ENCODE results near the gene ZNF205. TPM values are rescaled to one million over a fixed set of nuclear protein-coding genes. Genes with fewer than 3 reads are reported as not detected.

Gene ZNF205
- total and polyA plus RNA-seq, 2 of the 13 experiments (the other 11 are each of a cell fraction or from before 2014, with no cell fraction given): 5.8 to 10.2 TPM

DNA sequence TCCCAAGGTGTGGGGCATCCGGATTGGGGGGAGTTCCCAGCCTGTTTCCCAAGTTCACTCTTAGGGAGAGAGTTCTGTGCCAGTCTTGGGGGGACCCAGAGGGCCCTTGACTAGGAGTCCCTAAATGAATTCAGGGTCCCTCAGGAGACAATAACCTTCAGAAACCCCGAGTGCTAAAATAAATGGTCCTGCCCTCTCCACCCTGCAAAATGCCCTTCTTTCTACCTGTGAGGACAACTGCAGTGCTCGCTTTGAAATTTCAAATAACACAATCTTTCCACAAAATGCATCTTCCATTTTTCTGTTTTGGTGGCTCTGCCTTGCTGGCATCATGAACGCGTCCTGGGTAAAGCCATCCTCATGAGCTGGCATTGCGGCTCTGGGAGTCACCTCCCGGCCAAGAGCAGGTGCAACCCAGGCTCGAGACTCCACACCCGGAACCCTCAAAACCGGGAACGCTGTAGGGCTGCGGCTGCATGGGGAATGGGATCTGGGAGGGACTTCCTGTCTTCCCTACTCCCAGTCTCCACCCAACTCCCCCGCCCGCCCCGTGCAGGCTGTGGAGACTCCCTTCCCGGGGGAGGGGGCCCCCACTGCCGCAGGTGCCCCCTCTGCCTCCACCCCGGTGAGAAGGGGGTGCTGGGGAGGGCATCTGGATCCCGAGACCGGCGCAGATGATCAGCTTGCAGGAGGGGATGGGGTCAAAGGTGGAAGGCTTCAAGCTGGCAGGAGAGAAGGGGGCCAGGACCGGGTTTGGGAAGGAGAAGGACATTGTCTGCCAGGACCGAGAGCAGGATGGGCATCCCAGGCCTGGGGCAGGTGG, at the start of gene ZNF205 (continued):
- TF ChIP-seq ZNF788 (CRISPR knock-in tag; IDR thresholded peaks at IDR 0.05; ENCODE audit: borderline replicate concordance) (peak; percentile 95; the same call in 1 of the 2 replicates), ZNF878 (CRISPR knock-in tag; IDR thresholded peaks at IDR 0.05) (no peak), POGZ (CRISPR knock-in tag; IDR thresholded peaks at IDR 0.05) (no peak; the same call in 1 of the 2 replicates), SNAI1 (CRISPR knock-in tag; IDR thresholded peaks at IDR 0.05; ENCODE audit: borderline replicate concordance) (peak; percentile 60; the same call in 1 of the 2 replicates), ZNF720 (CRISPR knock-in tag; IDR thresholded peaks at IDR 0.05) (no peak), SRY (CRISPR knock-in tag; IDR thresholded peaks at IDR 0.05) (0 out of 2 replicates have a peak, but pooled peaks have one; percentile 70), FOXK1 (CRISPR knock-in tag; IDR thresholded peaks at IDR 0.05; ENCODE audit: borderline replicate concordance, low read depth) (peak; percentile 54; the same call in 1 of the 2 replicates)
- TF ChIP-seq, protein P1, sequence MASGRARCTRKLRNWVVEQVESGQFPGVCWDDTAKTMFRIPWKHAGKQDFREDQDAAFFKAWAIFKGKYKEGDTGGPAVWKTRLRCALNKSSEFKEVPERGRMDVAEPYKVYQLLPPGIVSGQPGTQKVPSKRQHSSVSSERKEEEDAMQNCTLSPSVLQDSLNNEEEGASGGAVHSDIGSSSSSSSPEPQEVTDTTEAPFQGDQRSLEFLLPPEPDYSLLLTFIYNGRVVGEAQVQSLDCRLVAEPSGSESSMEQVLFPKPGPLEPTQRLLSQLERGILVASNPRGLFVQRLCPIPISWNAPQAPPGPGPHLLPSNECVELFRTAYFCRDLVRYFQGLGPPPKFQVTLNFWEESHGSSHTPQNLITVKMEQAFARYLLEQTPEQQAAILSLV (CRISPR knock-in tag; IDR thresholded peaks at IDR 0.05; ENCODE audit: borderline replicate concordance): peak; percentile 51; the same call in 1 of the 2 replicates
- TF ChIP-seq, protein P2, sequence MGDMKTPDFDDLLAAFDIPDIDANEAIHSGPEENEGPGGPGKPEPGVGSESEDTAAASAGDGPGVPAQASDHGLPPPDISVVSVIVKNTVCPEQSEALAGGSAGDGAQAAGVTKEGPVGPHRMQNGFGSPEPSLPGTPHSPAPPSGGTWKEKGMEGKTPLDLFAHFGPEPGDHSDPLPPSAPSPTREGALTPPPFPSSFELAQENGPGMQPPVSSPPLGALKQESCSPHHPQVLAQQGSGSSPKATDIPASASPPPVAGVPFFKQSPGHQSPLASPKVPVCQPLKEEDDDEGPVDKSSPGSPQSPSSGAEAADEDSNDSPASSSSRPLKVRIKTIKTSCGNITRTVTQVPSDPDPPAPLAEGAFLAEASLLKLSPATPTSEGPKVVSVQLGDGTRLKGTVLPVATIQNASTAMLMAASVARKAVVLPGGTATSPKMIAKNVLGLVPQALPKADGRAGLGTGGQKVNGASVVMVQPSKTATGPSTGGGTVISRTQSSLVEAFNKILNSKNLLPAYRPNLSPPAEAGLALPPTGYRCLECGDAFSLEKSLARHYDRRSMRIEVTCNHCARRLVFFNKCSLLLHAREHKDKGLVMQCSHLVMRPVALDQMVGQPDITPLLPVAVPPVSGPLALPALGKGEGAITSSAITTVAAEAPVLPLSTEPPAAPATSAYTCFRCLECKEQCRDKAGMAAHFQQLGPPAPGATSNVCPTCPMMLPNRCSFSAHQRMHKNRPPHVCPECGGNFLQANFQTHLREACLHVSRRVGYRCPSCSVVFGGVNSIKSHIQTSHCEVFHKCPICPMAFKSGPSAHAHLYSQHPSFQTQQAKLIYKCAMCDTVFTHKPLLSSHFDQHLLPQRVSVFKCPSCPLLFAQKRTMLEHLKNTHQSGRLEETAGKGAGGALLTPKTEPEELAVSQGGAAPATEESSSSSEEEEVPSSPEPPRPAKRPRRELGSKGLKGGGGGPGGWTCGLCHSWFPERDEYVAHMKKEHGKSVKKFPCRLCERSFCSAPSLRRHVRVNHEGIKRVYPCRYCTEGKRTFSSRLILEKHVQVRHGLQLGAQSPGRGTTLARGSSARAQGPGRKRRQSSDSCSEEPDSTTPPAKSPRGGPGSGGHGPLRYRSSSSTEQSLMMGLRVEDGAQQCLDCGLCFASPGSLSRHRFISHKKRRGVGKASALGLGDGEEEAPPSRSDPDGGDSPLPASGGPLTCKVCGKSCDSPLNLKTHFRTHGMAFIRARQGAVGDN (CRISPR knock-in tag; IDR thresholded peaks at IDR 0.05): peak; percentile 80
- TF ChIP-seq, protein P3, sequence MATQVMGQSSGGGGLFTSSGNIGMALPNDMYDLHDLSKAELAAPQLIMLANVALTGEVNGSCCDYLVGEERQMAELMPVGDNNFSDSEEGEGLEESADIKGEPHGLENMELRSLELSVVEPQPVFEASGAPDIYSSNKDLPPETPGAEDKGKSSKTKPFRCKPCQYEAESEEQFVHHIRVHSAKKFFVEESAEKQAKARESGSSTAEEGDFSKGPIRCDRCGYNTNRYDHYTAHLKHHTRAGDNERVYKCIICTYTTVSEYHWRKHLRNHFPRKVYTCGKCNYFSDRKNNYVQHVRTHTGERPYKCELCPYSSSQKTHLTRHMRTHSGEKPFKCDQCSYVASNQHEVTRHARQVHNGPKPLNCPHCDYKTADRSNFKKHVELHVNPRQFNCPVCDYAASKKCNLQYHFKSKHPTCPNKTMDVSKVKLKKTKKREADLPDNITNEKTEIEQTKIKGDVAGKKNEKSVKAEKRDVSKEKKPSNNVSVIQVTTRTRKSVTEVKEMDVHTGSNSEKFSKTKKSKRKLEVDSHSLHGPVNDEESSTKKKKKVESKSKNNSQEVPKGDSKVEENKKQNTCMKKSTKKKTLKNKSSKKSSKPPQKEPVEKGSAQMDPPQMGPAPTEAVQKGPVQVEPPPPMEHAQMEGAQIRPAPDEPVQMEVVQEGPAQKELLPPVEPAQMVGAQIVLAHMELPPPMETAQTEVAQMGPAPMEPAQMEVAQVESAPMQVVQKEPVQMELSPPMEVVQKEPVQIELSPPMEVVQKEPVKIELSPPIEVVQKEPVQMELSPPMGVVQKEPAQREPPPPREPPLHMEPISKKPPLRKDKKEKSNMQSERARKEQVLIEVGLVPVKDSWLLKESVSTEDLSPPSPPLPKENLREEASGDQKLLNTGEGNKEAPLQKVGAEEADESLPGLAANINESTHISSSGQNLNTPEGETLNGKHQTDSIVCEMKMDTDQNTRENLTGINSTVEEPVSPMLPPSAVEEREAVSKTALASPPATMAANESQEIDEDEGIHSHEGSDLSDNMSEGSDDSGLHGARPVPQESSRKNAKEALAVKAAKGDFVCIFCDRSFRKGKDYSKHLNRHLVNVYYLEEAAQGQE (IDR thresholded peaks at IDR 0.05; ENCODE audit: borderline replicate concordance in 1 of 2, low read depth in 1 of 2, low read length in 2 of 2): no peak; a peak in 1 of 4 replicates
- TF ChIP-seq, protein P4, sequence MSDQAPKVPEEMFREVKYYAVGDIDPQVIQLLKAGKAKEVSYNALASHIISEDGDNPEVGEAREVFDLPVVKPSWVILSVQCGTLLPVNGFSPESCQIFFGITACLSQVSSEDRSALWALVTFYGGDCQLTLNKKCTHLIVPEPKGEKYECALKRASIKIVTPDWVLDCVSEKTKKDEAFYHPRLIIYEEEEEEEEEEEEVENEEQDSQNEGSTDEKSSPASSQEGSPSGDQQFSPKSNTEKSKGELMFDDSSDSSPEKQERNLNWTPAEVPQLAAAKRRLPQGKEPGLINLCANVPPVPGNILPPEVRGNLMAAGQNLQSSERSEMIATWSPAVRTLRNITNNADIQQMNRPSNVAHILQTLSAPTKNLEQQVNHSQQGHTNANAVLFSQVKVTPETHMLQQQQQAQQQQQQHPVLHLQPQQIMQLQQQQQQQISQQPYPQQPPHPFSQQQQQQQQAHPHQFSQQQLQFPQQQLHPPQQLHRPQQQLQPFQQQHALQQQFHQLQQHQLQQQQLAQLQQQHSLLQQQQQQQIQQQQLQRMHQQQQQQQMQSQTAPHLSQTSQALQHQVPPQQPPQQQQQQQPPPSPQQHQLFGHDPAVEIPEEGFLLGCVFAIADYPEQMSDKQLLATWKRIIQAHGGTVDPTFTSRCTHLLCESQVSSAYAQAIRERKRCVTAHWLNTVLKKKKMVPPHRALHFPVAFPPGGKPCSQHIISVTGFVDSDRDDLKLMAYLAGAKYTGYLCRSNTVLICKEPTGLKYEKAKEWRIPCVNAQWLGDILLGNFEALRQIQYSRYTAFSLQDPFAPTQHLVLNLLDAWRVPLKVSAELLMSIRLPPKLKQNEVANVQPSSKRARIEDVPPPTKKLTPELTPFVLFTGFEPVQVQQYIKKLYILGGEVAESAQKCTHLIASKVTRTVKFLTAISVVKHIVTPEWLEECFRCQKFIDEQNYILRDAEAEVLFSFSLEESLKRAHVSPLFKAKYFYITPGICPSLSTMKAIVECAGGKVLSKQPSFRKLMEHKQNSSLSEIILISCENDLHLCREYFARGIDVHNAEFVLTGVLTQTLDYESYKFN (CRISPR knock-in tag; conservative IDR thresholded peaks at IDR 0.05): peak; percentile 61
- TF ChIP-seq, protein P5, sequence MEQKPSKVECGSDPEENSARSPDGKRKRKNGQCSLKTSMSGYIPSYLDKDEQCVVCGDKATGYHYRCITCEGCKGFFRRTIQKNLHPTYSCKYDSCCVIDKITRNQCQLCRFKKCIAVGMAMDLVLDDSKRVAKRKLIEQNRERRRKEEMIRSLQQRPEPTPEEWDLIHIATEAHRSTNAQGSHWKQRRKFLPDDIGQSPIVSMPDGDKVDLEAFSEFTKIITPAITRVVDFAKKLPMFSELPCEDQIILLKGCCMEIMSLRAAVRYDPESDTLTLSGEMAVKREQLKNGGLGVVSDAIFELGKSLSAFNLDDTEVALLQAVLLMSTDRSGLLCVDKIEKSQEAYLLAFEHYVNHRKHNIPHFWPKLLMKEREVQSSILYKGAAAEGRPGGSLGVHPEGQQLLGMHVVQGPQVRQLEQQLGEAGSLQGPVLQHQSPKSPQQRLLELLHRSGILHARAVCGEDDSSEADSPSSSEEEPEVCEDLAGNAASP (CRISPR knock-in tag; IDR thresholded peaks at IDR 0.05; ENCODE audit: borderline replicate concordance): peak; percentile 72; the same call in 1 of the 2 replicates

Data from HepG2 (cell line).